NCI-H1694 treated with DMSO at 0.1 percent for 48 hours (cell line): Measurements from ENCODE around the gene ERI3.
"Not testable (repeated sequence)": the region's sequence is repeated elsewhere in the genome, so short reads cannot be mapped to it uniquely, and the experiment has no call there.

Experiments used
- DNase-seq: peaks from one replicate; lab custom pipeline; 2025; lab: John Stamatoyannopoulos, UW

ERI3 gene

DNA sequence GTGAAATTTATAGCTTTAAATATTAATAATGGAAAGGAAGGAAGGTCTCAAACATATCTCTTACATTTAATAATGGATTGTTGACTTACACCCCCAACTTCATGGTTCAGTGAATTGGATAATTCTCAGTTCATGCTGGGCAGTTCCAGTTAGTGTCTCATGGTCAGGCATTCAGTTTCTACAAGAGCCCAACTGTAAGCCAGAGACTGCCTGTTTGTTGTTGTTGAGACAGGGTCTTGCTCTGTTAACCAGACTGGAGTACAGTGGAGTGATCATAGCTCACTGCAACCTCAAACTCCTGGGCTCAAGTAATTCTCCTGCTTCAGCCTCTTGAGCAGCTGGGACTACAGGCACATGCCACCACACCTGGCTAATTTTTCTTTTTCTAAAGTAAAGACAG, 146.8 kb downstream of the ERI3 start:
- DNase-seq: no peak

DNA sequence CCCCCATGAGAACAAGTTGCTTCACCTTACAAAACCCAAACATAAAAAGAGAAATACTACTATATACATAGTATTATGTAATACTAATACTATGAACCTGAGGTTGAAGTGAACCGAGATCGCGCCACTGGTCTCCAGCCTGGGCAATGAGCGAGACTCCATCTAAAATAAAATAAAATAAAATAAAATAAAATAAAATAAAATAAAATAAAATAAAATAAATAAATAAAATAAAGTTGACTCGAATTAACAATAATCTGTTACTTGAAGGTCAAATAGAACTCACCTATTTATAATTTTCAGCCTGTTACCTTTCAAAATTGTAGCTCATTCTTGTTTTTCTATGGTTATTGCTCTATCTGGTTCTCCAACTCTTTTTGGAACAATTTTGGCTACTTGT, 148.5 kb downstream of the ERI3 start:
- DNase-seq: not testable (repeated sequence)

GRCh38 chr1:44200336-44200735, 154.7 kb downstream of the ERI3 start:
- DNase-seq: no peak

- DNase-seq: no peak
Observed at GRCh38 chr1:44174630-44175029, 180.4 kb downstream of the ERI3 start.
